ENCODE measurements around the gene FRY. TPM values are rescaled to one million over a fixed set of nuclear protein-coding genes. Genes with fewer than 3 reads are reported as not detected.

The FRY gene
- total and polyA plus RNA-seq, 10 donors: 0.80 to 30.0 (median 23.5) TPM

DNA sequence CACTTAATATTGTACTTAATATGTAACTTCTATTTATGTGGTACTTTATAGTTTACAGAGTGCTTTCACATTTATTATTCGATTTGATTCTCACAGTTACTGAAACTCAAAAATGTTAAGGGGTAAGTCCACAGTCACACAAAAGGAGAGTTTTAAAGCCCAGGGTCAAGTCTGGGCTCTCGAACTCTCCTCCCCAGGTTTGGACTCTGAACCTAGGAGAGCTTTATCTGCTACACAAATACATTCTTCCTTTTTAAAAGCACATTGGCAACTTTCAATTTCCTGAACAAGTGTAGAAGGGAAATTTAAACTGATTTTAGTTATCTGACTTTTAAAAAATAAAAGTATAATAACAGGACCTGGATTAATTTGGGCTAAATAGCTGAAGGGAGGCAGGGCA, 144.4 kb downstream of the FRY start:
- Histone ChIP-seq H3K27me3 (replicated peaks in 1 of 7) (no peaks in the 10 kb centered on the region), H3K4me1 (no peaks in the 10 kb centered on the region), H3K4me3 (no peak overlapping the region), H3K27ac (no peak overlapping the region), H3K9me3 (no peaks in the 10 kb centered on the region), H3K36me3 (peaks cover 0 to 94% (median 2%) of the 10 kb centered on the region in 6 donors)
- WGBS, 5 donors: 64 to 86% (median 77%) methylated on average over 2 of the region's 2 CpGs
- DNase-seq: no peak
- intact Hi-C loops (cut with DNase I; ENCODE audit: low total_unique reads): no loop called here
- TF ChIP-seq POLR2A (IDR thresholded peaks at IDR 0.05) (no peak), POLR2AphosphoS5 (IDR thresholded peaks at IDR 0.05) (no peak)
- TF ChIP-seq, protein P1, sequence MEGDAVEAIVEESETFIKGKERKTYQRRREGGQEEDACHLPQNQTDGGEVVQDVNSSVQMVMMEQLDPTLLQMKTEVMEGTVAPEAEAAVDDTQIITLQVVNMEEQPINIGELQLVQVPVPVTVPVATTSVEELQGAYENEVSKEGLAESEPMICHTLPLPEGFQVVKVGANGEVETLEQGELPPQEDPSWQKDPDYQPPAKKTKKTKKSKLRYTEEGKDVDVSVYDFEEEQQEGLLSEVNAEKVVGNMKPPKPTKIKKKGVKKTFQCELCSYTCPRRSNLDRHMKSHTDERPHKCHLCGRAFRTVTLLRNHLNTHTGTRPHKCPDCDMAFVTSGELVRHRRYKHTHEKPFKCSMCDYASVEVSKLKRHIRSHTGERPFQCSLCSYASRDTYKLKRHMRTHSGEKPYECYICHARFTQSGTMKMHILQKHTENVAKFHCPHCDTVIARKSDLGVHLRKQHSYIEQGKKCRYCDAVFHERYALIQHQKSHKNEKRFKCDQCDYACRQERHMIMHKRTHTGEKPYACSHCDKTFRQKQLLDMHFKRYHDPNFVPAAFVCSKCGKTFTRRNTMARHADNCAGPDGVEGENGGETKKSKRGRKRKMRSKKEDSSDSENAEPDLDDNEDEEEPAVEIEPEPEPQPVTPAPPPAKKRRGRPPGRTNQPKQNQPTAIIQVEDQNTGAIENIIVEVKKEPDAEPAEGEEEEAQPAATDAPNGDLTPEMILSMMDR (IDR thresholded peaks at IDR 0.05 in 8 of 11, conservative IDR thresholded peaks at IDR 0.05 in 3 of 11): no peak

DNA sequence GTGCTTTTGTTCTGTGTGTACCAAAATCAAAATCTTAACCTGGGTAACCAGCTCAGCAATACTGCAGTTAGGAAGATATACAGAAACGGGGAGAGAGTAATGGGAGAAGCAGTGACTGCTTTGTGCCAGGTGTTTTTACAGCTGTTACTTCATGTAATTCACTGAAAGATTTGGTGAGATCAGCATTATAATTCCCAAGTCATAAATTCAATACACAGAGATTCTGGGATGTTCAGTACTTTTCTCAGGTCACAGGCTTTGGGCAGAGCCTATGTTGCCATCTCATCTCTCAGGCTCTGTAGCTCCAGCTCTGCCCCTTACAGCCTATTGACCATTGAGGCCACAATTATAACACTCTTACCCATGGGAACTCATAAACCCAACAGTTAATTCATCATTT, 145.1 kb downstream of the FRY start:
- H3K36me3 ChIP-seq: peaks cover 0 to 92% (median 2%) of the 10 kb centered on the region in 6 donors
- intact Hi-C loops (cut with DNase I; ENCODE audit: low total_unique reads): no loop called here
- H3K9me3 ChIP-seq: no peaks in the 10 kb centered on the region
- H3K4me3 ChIP-seq: no peak overlapping the region
- TF ChIP-seq, protein P1 (IDR thresholded peaks at IDR 0.05 in 8 of 11, conservative IDR thresholded peaks at IDR 0.05 in 3 of 11): no peak
- no peak for TF ChIP-seq POLR2AphosphoS5 (IDR thresholded peaks at IDR 0.05)
- TF ChIP-seq POLR2A (IDR thresholded peaks at IDR 0.05): no peak
- no peak overlapping the region for H3K27ac ChIP-seq
- 77 to 97% (median 88%) methylated on average over 1 of the region's 1 CpG for WGBS, 5 donors
- DNase-seq: no peak
- H3K4me1 ChIP-seq: no peaks in the 10 kb centered on the region
- no peaks in the 10 kb centered on the region for H3K27me3 ChIP-seq (replicated peaks in 1 of 7)

DNA sequence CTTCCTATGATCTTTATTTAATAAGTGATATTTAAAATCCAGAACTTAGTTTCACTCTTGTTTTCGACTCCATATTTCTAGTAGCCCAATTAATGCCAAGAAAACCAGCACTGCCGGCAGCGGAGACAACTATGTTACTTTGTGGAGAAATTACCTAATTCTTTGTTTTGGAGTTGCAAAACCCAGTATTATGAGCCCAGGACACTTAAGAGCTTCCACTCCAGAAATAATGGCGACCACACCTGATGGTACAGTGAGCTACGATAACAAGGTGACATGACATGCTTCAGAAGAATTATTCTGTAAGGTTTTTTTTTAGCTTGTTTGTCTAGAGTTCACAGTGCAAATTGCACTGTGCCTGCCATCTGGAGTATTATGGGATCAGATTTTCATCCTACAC, 147.2 kb downstream of the FRY start:
- intact Hi-C loops (cut with DNase I; ENCODE audit: low total_unique reads): no loop called here
- H3K4me1 ChIP-seq: no peaks in the 10 kb centered on the region

DNA sequence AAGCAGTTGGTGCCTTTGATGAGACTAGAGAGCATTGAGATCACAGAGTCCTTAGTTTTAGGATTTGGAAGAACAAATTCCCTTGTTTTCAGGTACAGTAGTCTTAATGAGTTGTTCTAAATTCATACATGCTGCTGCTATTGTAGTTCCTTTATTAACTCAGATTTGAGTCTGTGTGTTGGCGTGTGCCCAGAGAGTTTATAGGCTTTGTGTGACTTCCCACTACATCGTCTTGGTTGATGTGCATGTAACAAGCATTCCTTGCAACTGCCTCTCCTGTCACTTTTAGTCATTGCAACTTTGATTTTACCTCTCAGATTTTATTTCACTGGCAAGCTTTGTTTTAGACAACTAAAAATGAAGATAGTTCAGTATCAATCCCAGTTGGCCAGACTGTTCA, 148.1 kb downstream of the FRY start:
- Histone ChIP-seq H3K4me1 (no peaks in the 10 kb centered on the region), H3K27ac (no peak overlapping the region), H3K36me3 (peaks cover 0 to 85% (median 0%) of the 10 kb centered on the region in 6 donors), H3K4me3 (no peak overlapping the region), H3K27me3 (replicated peaks in 1 of 7) (no peaks in the 10 kb centered on the region), H3K9me3 (no peaks in the 10 kb centered on the region)
- 91 to 98% (median 94%) methylated on average over 2 of the region's 2 CpGs for WGBS, 5 donors
- TF ChIP-seq, protein P1 (IDR thresholded peaks at IDR 0.05 in 8 of 11, conservative IDR thresholded peaks at IDR 0.05 in 3 of 11): no peak
- no peak for TF ChIP-seq POLR2A (IDR thresholded peaks at IDR 0.05)
- no peak for TF ChIP-seq POLR2AphosphoS5 (IDR thresholded peaks at IDR 0.05)
- intact Hi-C loops (cut with DNase I; ENCODE audit: low total_unique reads): no loop called here
- no peak for DNase-seq

More for the DNA sequence above, 147.2 kb downstream of the FRY start:
- no peak overlapping the region for H3K27ac ChIP-seq
- TF ChIP-seq, protein P1 (IDR thresholded peaks at IDR 0.05 in 8 of 11, conservative IDR thresholded peaks at IDR 0.05 in 3 of 11): no peak
- no peak for TF ChIP-seq POLR2AphosphoS5 (IDR thresholded peaks at IDR 0.05)
- no peak for TF ChIP-seq POLR2A (IDR thresholded peaks at IDR 0.05)
- no peaks in the 10 kb centered on the region for H3K9me3 ChIP-seq
- no peak overlapping the region for H3K4me3 ChIP-seq
- WGBS, 5 donors: 90 to 96% (median 94%) methylated on average over 5 of the region's 5 CpGs
- no peaks in the 10 kb centered on the region for H3K27me3 ChIP-seq (replicated peaks in 1 of 7)
- DNase-seq: no peak
- peaks cover 0 to 85% (median 0%) of the 10 kb centered on the region in 6 donors for H3K36me3 ChIP-seq
